PFSK-1 (cell line): Measurements from ENCODE around the gene S100A10.

Source experiments
- FOXP2 ChIP-seq: optimal IDR thresholded peaks from 2 replicates; pipeline ENCODE3; 2011; ENCODE audit warnings: borderline replicate concordance, control low read depth, inconsistent platforms; ENCODE audit not compliant: insufficient read depth; ENCODE audit errors: extremely low read length, extremely low read depth
- POLR2AphosphoS5 ChIP-seq: IDR thresholded peaks from 2 replicates; pipeline ENCODE4 v1.6.1; 2012; ENCODE audit warnings: low read depth, mild to moderate bottlenecking, control low read depth, low read length, moderate library complexity
- REST ChIP-seq, 2 experiments: IDR thresholded peaks; 2 replicates each; pipeline versions ENCODE4 v1.6.1 to v1.8.0; 2011 to 2012; ENCODE audit warnings: low read depth in 2 of 2, low read length in 2 of 2, control low read depth in 1 of 2, inconsistent platforms in 1 of 2, mild to moderate bottlenecking in 1 of 2, moderate library complexity in 1 of 2; ENCODE audit not compliant: insufficient read depth in 1 of 2
- SIN3A ChIP-seq: IDR thresholded peaks from 2 replicates; pipeline ENCODE4 v1.6.1; 2012; ENCODE audit warnings: mild to moderate bottlenecking, low read length, moderate library complexity, borderline replicate concordance; ENCODE audit not compliant: insufficient read depth
- TAF1 ChIP-seq: IDR thresholded peaks from 2 replicates; pipeline ENCODE4 v1.6.1; 2012; ENCODE audit warnings: low read length, control low read depth, borderline replicate concordance; ENCODE audit not compliant: insufficient read depth

Gene S100A10

DNA sequence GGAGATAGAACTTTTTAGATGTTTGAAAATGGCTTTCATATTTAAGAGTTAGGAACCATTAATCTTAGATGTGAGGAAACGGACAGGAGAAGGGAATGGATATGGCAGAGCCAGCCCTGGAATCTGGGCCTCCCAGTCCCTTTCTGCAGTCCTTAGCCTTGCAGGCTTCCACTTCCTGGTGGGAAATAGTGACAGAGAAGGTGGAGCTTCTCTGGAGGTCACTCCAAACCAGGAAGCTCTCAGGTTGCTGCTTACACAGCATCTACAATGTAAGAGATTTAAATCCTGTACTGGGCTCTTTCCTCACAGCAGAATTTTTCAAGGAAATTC lies 40.6 kb upstream of the S100A10 start:
- TF ChIP-seq TAF1, result no peak
- TF ChIP-seq POLR2AphosphoS5, result peak; percentile 49; the same call in 1 of the 2 replicates

GRCh38 chr1:152029929-152030211 lies 36.2 kb upstream of the S100A10 start:
- TF ChIP-seq FOXP2 (no peak), POLR2AphosphoS5 (no peak), REST (IDR thresholded peaks at IDR 0.05; ENCODE audit: insufficient read depth in 1 of 2, low read depth in 2 of 2, low read length in 2 of 2) (no peak), SIN3A (no peak), TAF1 (no peak)

GRCh38 chr1:152029144-152029928 lies 35.7 kb upstream of the S100A10 start:
- TF ChIP-seq SIN3A (no peak), POLR2AphosphoS5 (peak; percentile 46; the same call in 1 of the 2 replicates)

- TF ChIP-seq POLR2AphosphoS5, result no peak
- TF ChIP-seq TAF1, result no peak
- TF ChIP-seq FOXP2, result no peak
- no peak for TF ChIP-seq SIN3A
- no peak for TF ChIP-seq REST (IDR thresholded peaks at IDR 0.05; ENCODE audit: insufficient read depth in 1 of 2, low read depth in 2 of 2, low read length in 2 of 2)
Observed at GRCh38 chr1:152026895-152027294, 33.2 kb upstream of the S100A10 start.

DNA sequence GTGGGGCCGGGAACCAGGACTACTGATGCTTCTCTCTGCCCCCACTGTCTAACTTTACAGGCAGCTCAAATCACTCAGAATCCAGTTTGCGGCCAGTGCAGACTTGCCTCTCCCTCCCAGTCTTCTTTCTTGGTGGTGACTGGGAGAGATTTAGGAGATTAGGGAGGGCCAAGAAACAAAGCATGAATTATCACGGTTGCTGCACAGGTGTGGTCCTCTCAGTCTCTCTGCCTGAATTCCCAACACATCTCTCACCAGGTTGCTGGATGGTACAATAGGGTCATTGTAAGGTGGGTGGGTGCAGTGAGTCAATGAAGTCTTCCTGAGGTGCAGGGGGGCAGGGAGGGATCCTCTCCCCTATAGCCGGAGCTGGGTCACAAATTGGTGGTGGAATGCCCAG lies 30.6 kb upstream of the S100A10 start:
- TF ChIP-seq REST (IDR thresholded peaks at IDR 0.05; ENCODE audit: insufficient read depth in 1 of 2, low read depth in 2 of 2, low read length in 2 of 2) (no peak), TAF1 (no peak), SIN3A (no peak), POLR2AphosphoS5 (no peak), FOXP2 (no peak)

DNA sequence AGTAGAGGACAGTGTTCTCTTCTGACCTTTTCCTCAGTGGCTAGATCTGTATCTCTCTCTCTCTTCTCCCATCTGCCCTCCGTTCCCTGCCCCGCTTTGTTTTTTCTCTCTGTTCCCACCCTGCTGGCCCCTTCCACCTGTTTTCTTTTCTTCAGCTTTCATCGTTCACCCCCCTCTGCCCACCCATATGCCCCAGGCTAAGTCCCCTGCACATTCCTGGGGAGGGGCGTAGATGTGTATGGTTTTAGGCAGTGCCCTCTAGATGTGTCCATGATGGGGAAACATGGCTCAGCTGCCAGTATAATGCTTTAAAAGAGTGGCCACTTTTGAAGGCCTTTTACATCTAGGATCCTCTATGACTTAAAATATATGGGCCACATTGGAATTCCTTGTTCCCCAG lies 29.6 kb upstream of the S100A10 start:
- TF ChIP-seq SIN3A, result no peak
- no peak for TF ChIP-seq POLR2AphosphoS5
- no peak for TF ChIP-seq REST (IDR thresholded peaks at IDR 0.05; ENCODE audit: insufficient read depth in 1 of 2, low read depth in 2 of 2, low read length in 2 of 2)
- TF ChIP-seq TAF1, result no peak
- TF ChIP-seq FOXP2, result no peak
